Thoracic aorta (tissue), 2 donors: Measurements from ENCODE around the gene VANGL2. TPM values are rescaled to one million over a fixed set of nuclear protein-coding genes. Genes with fewer than 3 reads are reported as not detected.

Experiments used
- ATAC-seq: fragments of 150-250 bp; one replicate; pipeline ENCODE4 v1.8.0; 2017; ENCODE audit warnings: low read depth; ENCODE audit not compliant: insufficient number of reproducible peaks, low FRiP score
- DNase-seq: peaks from one replicate; pipeline ENCODE4 v3.0.0-alpha.2; 2020; ENCODE audit warnings: low spot score
- H3K27ac ChIP-seq, 2 donors: fragments of 200-600 bp; sonication (generic); 1 replicate in 1 of 2; 2 replicates in 1 of 2; pipeline ENCODE4 v1.5.1; 2016; ENCODE audit warnings: mild to moderate bottlenecking in 2 of 2, moderate library complexity in 2 of 2
- H3K27me3 ChIP-seq: fragments of 200-600 bp; sonication (generic); replicated peaks from 2 replicates; pipeline ENCODE4 v1.6.0; 2016; ENCODE audit warnings: mild to moderate bottlenecking; ENCODE audit not compliant: insufficient read depth
- H3K36me3 ChIP-seq: fragments of 200-600 bp; sonication (generic); one replicate; pipeline ENCODE4 v1.5.1; 2016
- H3K4me1 ChIP-seq, 2 donors: fragments of 200-600 bp; sonication (generic); 1 replicate in 1 of 2; 2 replicates in 1 of 2; pipeline versions ENCODE4 v1.5.1 to v1.6.0; 2016; ENCODE audit warnings: low read depth in 2 of 2, mild to moderate bottlenecking in 1 of 2; ENCODE audit not compliant: control insufficient read depth in 1 of 2
- H3K4me3 ChIP-seq: fragments of 200-600 bp; sonication (generic); 2 replicates; pipeline ENCODE4 v1.5.1; 2016; ENCODE audit warnings: mild to moderate bottlenecking
- H3K9me3 ChIP-seq: fragments of 200-600 bp; sonication (generic); 2 replicates; pipeline ENCODE4 v1.5.1; 2016
- total RNA-seq, 2 donors: library from RNA; depleted of rRNA; stranded (reverse); fragments of >200 nt; gene quantifications; one replicate each; pipeline versions ENCODE4 v1.1.0 to v1.2.3, GENCODE V29; 2016
- TF ChIP-seq, protein P1 (sequence below): fragments of 200-600 bp; sonication (generic); IDR thresholded peaks from one replicate; pipeline ENCODE4 v1.5.1; 2019; ENCODE audit warnings: antibody characterized with exemption

VANGL2 gene
- total RNA-seq, 2 donors from 2014 or later: 0.27 to 1.3 TPM

DNA sequence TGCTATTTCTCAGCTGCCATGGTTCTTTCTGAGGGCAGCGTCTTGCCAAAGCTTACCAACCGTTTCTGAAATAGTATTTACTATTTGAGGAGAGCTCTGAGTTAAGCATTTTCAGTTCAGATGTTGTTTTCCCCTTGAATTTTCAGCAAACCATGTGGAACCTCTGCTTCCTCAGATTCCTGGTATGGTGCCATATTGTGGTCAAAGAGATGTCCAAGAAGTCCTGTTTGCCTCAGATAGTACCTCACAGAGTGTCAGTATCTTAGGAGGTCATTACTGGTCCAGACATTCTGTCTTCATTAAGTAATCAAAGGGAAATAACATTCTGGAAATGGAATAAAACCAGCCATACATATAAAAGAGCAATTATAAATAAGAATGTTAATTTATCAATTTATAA, 36.6 kb downstream of the VANGL2 start:
- no peak overlapping the region for H3K27ac ChIP-seq
- DNase-seq (no peak), ATAC-seq (no peak)
- no peak overlapping the region for H3K4me3 ChIP-seq
- no peaks in the 10 kb centered on the region for H3K27me3 ChIP-seq
- no peaks in the 10 kb centered on the region for H3K9me3 ChIP-seq
- H3K4me1 ChIP-seq: no peaks in the 10 kb centered on the region
- TF ChIP-seq, protein P1, sequence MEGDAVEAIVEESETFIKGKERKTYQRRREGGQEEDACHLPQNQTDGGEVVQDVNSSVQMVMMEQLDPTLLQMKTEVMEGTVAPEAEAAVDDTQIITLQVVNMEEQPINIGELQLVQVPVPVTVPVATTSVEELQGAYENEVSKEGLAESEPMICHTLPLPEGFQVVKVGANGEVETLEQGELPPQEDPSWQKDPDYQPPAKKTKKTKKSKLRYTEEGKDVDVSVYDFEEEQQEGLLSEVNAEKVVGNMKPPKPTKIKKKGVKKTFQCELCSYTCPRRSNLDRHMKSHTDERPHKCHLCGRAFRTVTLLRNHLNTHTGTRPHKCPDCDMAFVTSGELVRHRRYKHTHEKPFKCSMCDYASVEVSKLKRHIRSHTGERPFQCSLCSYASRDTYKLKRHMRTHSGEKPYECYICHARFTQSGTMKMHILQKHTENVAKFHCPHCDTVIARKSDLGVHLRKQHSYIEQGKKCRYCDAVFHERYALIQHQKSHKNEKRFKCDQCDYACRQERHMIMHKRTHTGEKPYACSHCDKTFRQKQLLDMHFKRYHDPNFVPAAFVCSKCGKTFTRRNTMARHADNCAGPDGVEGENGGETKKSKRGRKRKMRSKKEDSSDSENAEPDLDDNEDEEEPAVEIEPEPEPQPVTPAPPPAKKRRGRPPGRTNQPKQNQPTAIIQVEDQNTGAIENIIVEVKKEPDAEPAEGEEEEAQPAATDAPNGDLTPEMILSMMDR: no peak
- H3K36me3 ChIP-seq: no peaks in the 10 kb centered on the region

- Histone ChIP-seq H3K36me3 (no peaks in the 10 kb centered on the region), H3K27ac (no peak overlapping the region)
Measured at GRCh38 chr1:160437432-160438316, 37.3 kb downstream of the VANGL2 start.

GRCh38 chr1:160438317-160438918, 38.1 kb downstream of the VANGL2 start:
- Histone ChIP-seq H3K4me1 (no peaks in the 10 kb centered on the region), H3K27ac (no peak overlapping the region), H3K36me3 (no peaks in the 10 kb centered on the region), H3K9me3 (no peaks in the 10 kb centered on the region), H3K4me3 (no peak overlapping the region), H3K27me3 (no peaks in the 10 kb centered on the region)
- DNase-seq (no peak), ATAC-seq (no peak)
- TF ChIP-seq, protein P1: no peak

More at GRCh38 chr1:160437432-160438316, 37.3 kb downstream of the VANGL2 start:
- DNase-seq (no peak), ATAC-seq (no peak)
- H3K4me1 ChIP-seq: no peaks in the 10 kb centered on the region
- H3K4me3 ChIP-seq: no peak overlapping the region
- TF ChIP-seq, protein P1: no peak
- H3K9me3 ChIP-seq: no peaks in the 10 kb centered on the region
- no peaks in the 10 kb centered on the region for H3K27me3 ChIP-seq

- Histone ChIP-seq H3K27ac (no peak overlapping the region), H3K4me3 (no peak overlapping the region), H3K36me3 (no peaks in the 10 kb centered on the region), H3K4me1 (no peaks in the 10 kb centered on the region), H3K27me3 (no peaks in the 10 kb centered on the region), H3K9me3 (no peaks in the 10 kb centered on the region)
- TF ChIP-seq, protein P1: no peak
- DNase-seq (no peak), ATAC-seq (no peak)
Measured at GRCh38 chr1:160438935-160439334, 38.6 kb downstream of the VANGL2 start.

- H3K4me1 ChIP-seq: no peaks in the 10 kb centered on the region
- TF ChIP-seq, protein P1: no peak
- H3K27me3 ChIP-seq: no peaks in the 10 kb centered on the region
- no peak for ATAC-seq
- H3K9me3 ChIP-seq: no peaks in the 10 kb centered on the region
- no peaks in the 10 kb centered on the region for H3K36me3 ChIP-seq
- H3K4me3 ChIP-seq: no peak overlapping the region
- no peak overlapping the region for H3K27ac ChIP-seq
- DNase-seq: no peak
Measured at GRCh38 chr1:160439718-160440117, 39.4 kb downstream of the VANGL2 start.
